ENCODE measurements around the gene TTC36.
"Not testable (repeated sequence)": the region's sequence is repeated elsewhere in the genome, so short reads cannot be mapped to it uniquely, and the experiment has no call there.

Gene TTC36

GRCh38 chr11:118560806-118561205 is 33.5 kb downstream of the TTC36 start:
- no peak overlapping the region for H3K9ac ChIP-seq
- H3K9me3 ChIP-seq (ENCODE audit: control insufficient read depth, low read length): no peaks in the 10 kb centered on the region
- no peaks in the 10 kb centered on the region for H3K27me3 ChIP-seq (ENCODE audit: control insufficient read depth, insufficient read depth, low read length)
- no peak overlapping the region for H3K4me2 ChIP-seq (ENCODE audit: low read length)
- TF ChIP-seq, protein P1, sequence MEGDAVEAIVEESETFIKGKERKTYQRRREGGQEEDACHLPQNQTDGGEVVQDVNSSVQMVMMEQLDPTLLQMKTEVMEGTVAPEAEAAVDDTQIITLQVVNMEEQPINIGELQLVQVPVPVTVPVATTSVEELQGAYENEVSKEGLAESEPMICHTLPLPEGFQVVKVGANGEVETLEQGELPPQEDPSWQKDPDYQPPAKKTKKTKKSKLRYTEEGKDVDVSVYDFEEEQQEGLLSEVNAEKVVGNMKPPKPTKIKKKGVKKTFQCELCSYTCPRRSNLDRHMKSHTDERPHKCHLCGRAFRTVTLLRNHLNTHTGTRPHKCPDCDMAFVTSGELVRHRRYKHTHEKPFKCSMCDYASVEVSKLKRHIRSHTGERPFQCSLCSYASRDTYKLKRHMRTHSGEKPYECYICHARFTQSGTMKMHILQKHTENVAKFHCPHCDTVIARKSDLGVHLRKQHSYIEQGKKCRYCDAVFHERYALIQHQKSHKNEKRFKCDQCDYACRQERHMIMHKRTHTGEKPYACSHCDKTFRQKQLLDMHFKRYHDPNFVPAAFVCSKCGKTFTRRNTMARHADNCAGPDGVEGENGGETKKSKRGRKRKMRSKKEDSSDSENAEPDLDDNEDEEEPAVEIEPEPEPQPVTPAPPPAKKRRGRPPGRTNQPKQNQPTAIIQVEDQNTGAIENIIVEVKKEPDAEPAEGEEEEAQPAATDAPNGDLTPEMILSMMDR (IDR thresholded peaks at IDR 0.05): no peak
- H3K79me2 ChIP-seq: no peaks in the 10 kb centered on the region
- no peaks in the 10 kb centered on the region for H3K4me1 ChIP-seq
- no peak overlapping the region for H3K4me3 ChIP-seq (ENCODE audit: low read depth, low read length)
- no peaks in the 10 kb centered on the region for H3K36me3 ChIP-seq (ENCODE audit: control insufficient read depth, insufficient read depth, low read length)
- no peak overlapping the region for H2AFZ ChIP-seq
- no peak overlapping the region for H3K27ac ChIP-seq

DNA sequence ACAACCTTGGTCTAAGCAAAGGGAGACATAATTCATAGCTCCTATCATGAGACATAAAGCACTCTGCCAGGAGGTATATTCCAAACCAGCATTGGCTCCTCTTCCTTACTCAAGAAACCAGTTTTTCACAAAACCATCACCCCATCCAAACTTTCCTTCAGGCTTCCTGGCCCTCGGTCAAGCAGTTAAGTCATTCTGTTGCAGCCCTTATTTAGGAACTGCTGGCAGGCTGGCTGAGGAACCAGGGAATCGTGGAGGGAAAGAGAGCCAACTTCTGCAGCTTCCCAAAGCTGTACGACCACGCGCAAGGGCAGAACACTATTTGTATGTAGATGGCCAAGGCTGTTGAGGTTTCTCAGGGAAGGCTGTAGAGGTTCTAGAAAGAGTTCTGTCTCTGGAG is 37.8 kb downstream of the TTC36 start:
- TF ChIP-seq, protein P1 (IDR thresholded peaks at IDR 0.05): no peak
- Histone ChIP-seq H3K79me2 (no peaks in the 10 kb centered on the region), H3K4me3 (ENCODE audit: low read depth, low read length) (no peak overlapping the region), H2AFZ (no peak overlapping the region), H3K27me3 (ENCODE audit: control insufficient read depth, insufficient read depth, low read length) (no peaks in the 10 kb centered on the region), H3K27ac (no peak overlapping the region), H3K9me3 (ENCODE audit: control insufficient read depth, low read length) (no peaks in the 10 kb centered on the region), H3K4me2 (ENCODE audit: low read length) (no peak overlapping the region), H3K36me3 (ENCODE audit: control insufficient read depth, insufficient read depth, low read length) (no peaks in the 10 kb centered on the region), H3K9ac (no peak overlapping the region), H3K4me1 (no peaks in the 10 kb centered on the region)

DNA sequence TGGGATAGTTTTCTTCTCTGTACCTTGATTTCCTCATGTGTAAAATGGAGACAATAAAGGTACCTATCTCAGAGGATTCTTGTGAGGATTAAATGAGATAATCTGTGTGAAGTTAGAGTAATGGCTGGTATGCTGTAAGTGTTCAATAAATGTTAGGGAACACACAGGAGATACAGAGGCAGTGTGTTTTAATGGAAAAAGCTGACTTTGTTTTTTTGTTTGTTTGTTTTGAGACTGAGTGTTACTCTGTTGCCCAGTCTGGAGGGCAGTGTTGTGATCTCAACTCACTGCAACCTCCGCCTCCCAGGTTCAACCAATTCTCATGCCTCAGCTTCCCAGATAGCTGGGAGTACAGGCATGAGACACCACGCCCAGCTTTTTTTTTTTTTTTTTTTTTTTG is 42.4 kb downstream of the TTC36 start:
- H3K79me2 ChIP-seq: peaks cover 12% of the 10 kb centered on the region
- no peaks in the 10 kb centered on the region for H3K36me3 ChIP-seq (ENCODE audit: control insufficient read depth, insufficient read depth, low read length)
- H3K4me3 ChIP-seq (ENCODE audit: low read depth, low read length): no peak overlapping the region
- H3K4me2 ChIP-seq (ENCODE audit: low read length): no peak overlapping the region
- no peak overlapping the region for H2AFZ ChIP-seq
- TF ChIP-seq, protein P1 (IDR thresholded peaks at IDR 0.05): no peak
- H3K4me1 ChIP-seq: peaks cover 3% of the 10 kb centered on the region
- H3K9ac ChIP-seq: no peak overlapping the region
- no peaks in the 10 kb centered on the region for H3K9me3 ChIP-seq (ENCODE audit: control insufficient read depth, low read length)
- no peaks in the 10 kb centered on the region for H3K27me3 ChIP-seq (ENCODE audit: control insufficient read depth, insufficient read depth, low read length)
- H3K27ac ChIP-seq: no peak overlapping the region

GRCh38 chr11:118570787-118571186 is 43.5 kb downstream of the TTC36 start:
- Histone ChIP-seq H2AFZ (no peak overlapping the region), H3K27ac (no peak overlapping the region), H3K27me3 (ENCODE audit: control insufficient read depth, insufficient read depth, low read length) (no peaks in the 10 kb centered on the region), H3K4me3 (ENCODE audit: low read depth, low read length) (no peak overlapping the region), H3K4me2 (ENCODE audit: low read length) (no peak overlapping the region), H3K79me2 (peaks cover 19% of the 10 kb centered on the region), H3K4me1 (peaks cover 3% of the 10 kb centered on the region), H3K9me3 (ENCODE audit: control insufficient read depth, low read length) (no peaks in the 10 kb centered on the region), H3K36me3 (ENCODE audit: control insufficient read depth, insufficient read depth, low read length) (no peaks in the 10 kb centered on the region), H3K9ac (no peak overlapping the region)
- TF ChIP-seq, protein P1 (IDR thresholded peaks at IDR 0.05): no peak

- H3K27me3 ChIP-seq (ENCODE audit: control insufficient read depth, insufficient read depth, low read length); H3K36me3 ChIP-seq (ENCODE audit: control insufficient read depth, insufficient read depth, low read length); H3K9me3 ChIP-seq (ENCODE audit: control insufficient read depth, low read length); H3K4me1 ChIP-seq; H3K9ac ChIP-seq; H3K4me2 ChIP-seq (ENCODE audit: low read length): not testable (repeated sequence)
- Histone ChIP-seq H3K4me3 (ENCODE audit: low read depth, low read length) (peak overlapping the region; percentile 97), H3K79me2 (peaks cover 22% of the 10 kb centered on the region), H2AFZ (peak overlapping the region; percentile 98), H3K27ac (peak overlapping the region; percentile 96)
Observed at GRCh38 chr11:118571701-118572060, 44.4 kb downstream of the TTC36 start.
